Gastroesophageal sphincter (tissue), 4 donors: ENCODE results near the gene HSPA12A. TPM values are rescaled to one million over a fixed set of nuclear protein-coding genes. Genes with fewer than 3 reads are reported as not detected.

Experiments
- ATAC-seq: fragments of 150-250 bp; one replicate; pipeline ENCODE4 v1.9.1; 2016; ENCODE audit warnings: mild to moderate bottlenecking, moderate library complexity
- H3K27ac ChIP-seq, 4 donors: fragments of 200-600 bp; sonication (generic) in 3 of 4; 1 replicate in 3 of 4; 2 replicates in 1 of 4; pipeline ENCODE4 v1.5.1; 2016 to 2019
- H3K27me3 ChIP-seq: fragments of 200-600 bp; sonication (generic); one replicate; pipeline ENCODE4 v1.5.1; 2019
- H3K36me3 ChIP-seq, 2 donors: fragments of 200-600 bp; sonication (generic); one replicate each; pipeline ENCODE4 v1.5.1; 2019; ENCODE audit warnings: control low read depth in 1 of 2
- H3K4me1 ChIP-seq, 3 donors: fragments of 200-600 bp; sonication (generic); 1 replicate in 2 of 3; 2 replicates in 1 of 3; pipeline ENCODE4 v1.5.1; 2016 to 2019; ENCODE audit warnings: control low read depth in 2 of 3
- H3K4me3 ChIP-seq, 2 donors: fragments of 200-600 bp; sonication (generic); one replicate each; pipeline ENCODE4 v1.5.1; 2019; ENCODE audit warnings: mild to moderate bottlenecking in 1 of 2, moderate library complexity in 1 of 2
- H3K9me3 ChIP-seq, 3 donors: fragments of 200-600 bp; sonication (generic); one replicate each; pipeline ENCODE4 v1.5.1; 2017 to 2019; ENCODE audit warnings: control low read depth in 2 of 3
- CTCF ChIP-seq, 4 experiments: fragments of 200-600 bp in 2 of 4; fragments of 450-650 bp in 2 of 4; sonication (generic) in 1 of 4; IDR thresholded peaks; one replicate each; pipeline ENCODE4 v1.5.1; 2017 to 2019; ENCODE audit warnings: antibody characterized with exemption in 4 of 4, mild to moderate bottlenecking in 2 of 4, moderate library complexity in 2 of 4
- EP300 ChIP-seq: sonication (generic); formaldehyde crosslinking; IDR thresholded peaks from one replicate; pipeline ENCODE4 v1.6.1; 2017; ENCODE audit warnings: antibody characterized with exemption, mild to moderate bottlenecking
- POLR2A ChIP-seq, 2 donors: fragments of 450-650 bp; IDR thresholded peaks; one replicate each; pipeline ENCODE4 v1.6.1; 2017; ENCODE audit warnings: antibody characterized with exemption in 2 of 2, mild to moderate bottlenecking in 2 of 2, moderate library complexity in 1 of 2
- POLR2AphosphoS5 ChIP-seq: sonication (generic); formaldehyde crosslinking; IDR thresholded peaks from one replicate; pipeline ENCODE4 v1.6.1; 2017; ENCODE audit warnings: antibody characterized with exemption
- WGBS, 2 donors: methylation state at CpG; one replicate each; pipeline ENCODE4 v1.1.5; 2018; ENCODE audit warnings: low coverage in 1 of 2; 5-methylcytosine and 5-hydroxymethylcytosine counted together
- total RNA-seq, 4 donors: library from RNA; depleted of rRNA; stranded (reverse); fragments of >200 nt; gene quantifications; one replicate each; pipeline ENCODE4 v1.1.0, GENCODE V29; 2016

HSPA12A gene
- total RNA-seq, 4 donors from 2014 or later, result 12.3 to 26.3 (median 20.6) TPM

- no peaks in the 10 kb centered on the region for H3K27me3 ChIP-seq
- TF ChIP-seq EP300 (no peak), POLR2A (IDR thresholded peaks at IDR 0.05) (no peak), CTCF (IDR thresholded peaks at IDR 0.05) (no peak), POLR2AphosphoS5 (no peak)
- WGBS, 2 donors, result 50% methylated on average over 2 of the region's 14 CpGs; no CpG with 5 or more reads in 1 of the 2 donors
- ATAC-seq, result peak; percentile 5
- no peak overlapping the region for H3K27ac ChIP-seq
- H3K4me3 ChIP-seq, result no peak overlapping the region
- no peaks in the 10 kb centered on the region for H3K9me3 ChIP-seq
- no peaks in the 10 kb centered on the region for H3K36me3 ChIP-seq
- H3K4me1 ChIP-seq, result peaks cover 0 to 30% (median 7%) of the 10 kb centered on the region in 3 donors
Measured at GRCh38 chr10:116730464-116731260, 11.7 kb downstream of the HSPA12A start.

GRCh38 chr10:116729243-116729642 lies 13.1 kb downstream of the HSPA12A start:
- Histone ChIP-seq H3K4me3 (no peak overlapping the region), H3K36me3 (no peaks in the 10 kb centered on the region), H3K27ac (no peak overlapping the region), H3K9me3 (no peaks in the 10 kb centered on the region), H3K27me3 (no peaks in the 10 kb centered on the region), H3K4me1 (peaks cover 0 to 22% (median 7%) of the 10 kb centered on the region in 3 donors)
- ATAC-seq, result no peak
- TF ChIP-seq CTCF (IDR thresholded peaks at IDR 0.05) (no peak), POLR2A (IDR thresholded peaks at IDR 0.05) (no peak), EP300 (no peak), POLR2AphosphoS5 (no peak)
- 94 to 100% methylated on average over 1 of the region's 7 CpGs for WGBS, 2 donors

- Histone ChIP-seq H3K9me3 (no peaks in the 10 kb centered on the region), H3K4me1 (peaks cover 0 to 22% (median 7%) of the 10 kb centered on the region in 3 donors), H3K4me3 (no peak overlapping the region), H3K36me3 (no peaks in the 10 kb centered on the region), H3K27me3 (no peaks in the 10 kb centered on the region), H3K27ac (no peak overlapping the region)
- 50 to 69% methylated on average over 2 of the region's 5 CpGs for WGBS, 2 donors
- no peak for TF ChIP-seq EP300
- TF ChIP-seq CTCF (IDR thresholded peaks at IDR 0.05), result no peak
- TF ChIP-seq POLR2A (IDR thresholded peaks at IDR 0.05), result no peak
- no peak for TF ChIP-seq POLR2AphosphoS5
- ATAC-seq, result no peak
Measured at GRCh38 chr10:116728526-116729096, 13.8 kb downstream of the HSPA12A start.

GRCh38 chr10:116723428-116724281 lies 18.7 kb downstream of the HSPA12A start:
- no peaks in the 10 kb centered on the region for H3K9me3 ChIP-seq
- H3K4me3 ChIP-seq, result no peak overlapping the region
- H3K27me3 ChIP-seq, result no peaks in the 10 kb centered on the region
- TF ChIP-seq EP300, result no peak
- no peak for TF ChIP-seq POLR2AphosphoS5
- no peak for ATAC-seq
- H3K36me3 ChIP-seq, result no peaks in the 10 kb centered on the region
- WGBS, 2 donors, result 73 to 89% methylated on average over 1 to 4 of the region's 15 CpGs
- no peak overlapping the region for H3K27ac ChIP-seq
- peaks cover 0 to 38% (median 4%) of the 10 kb centered on the region in 3 donors for H3K4me1 ChIP-seq
